Activated CD8-positive, alpha-beta memory T cell treated with anti-CD3 and anti-CD28 coated beads, Interleukin-2, amount 50 U/mL, for 4 hours (primary cell): Measurements from ENCODE around the gene DCT.
"Not testable (repeated sequence)": the region's sequence is repeated elsewhere in the genome, so short reads cannot be mapped to it uniquely, and the experiment has no call there.

Source experiments
- DNase-seq: peaks from one replicate; pipeline ENCODE4 v3.0.0-alpha.2; 2020

DCT gene

GRCh38 chr13:94479616-94480015 is at the start of gene DCT:
Gene DCT, minus strand, starts transcription at chr13:94479682. Its CDS starts 427 bp downstream, at chr13:94479255.
- DNase-seq = no peak

- DNase-seq = not testable (repeated sequence)
These were observed 47.5 kb upstream of the DCT start for GRCh38 chr13:94526956-94527355.

DNA sequence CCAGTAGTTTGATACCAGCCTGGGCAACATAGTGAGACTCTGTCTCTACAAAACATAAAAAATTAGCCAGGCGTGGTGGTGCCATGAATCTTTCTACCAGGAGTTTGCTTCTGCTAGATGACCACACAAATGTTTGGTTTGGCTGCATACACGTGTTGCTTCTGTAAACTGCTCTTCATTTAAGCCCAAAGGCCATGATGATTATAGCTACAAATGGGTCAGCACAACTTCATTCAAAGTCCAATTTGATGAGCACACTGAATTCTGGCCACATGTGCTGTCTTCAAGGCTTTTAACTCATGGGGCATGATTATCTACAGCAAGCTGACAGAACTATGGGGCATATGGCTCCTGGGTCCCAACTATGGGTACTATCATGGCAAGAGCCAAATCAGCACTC is 46.3 kb upstream of the DCT start:
- DNase-seq = no peak

DNA sequence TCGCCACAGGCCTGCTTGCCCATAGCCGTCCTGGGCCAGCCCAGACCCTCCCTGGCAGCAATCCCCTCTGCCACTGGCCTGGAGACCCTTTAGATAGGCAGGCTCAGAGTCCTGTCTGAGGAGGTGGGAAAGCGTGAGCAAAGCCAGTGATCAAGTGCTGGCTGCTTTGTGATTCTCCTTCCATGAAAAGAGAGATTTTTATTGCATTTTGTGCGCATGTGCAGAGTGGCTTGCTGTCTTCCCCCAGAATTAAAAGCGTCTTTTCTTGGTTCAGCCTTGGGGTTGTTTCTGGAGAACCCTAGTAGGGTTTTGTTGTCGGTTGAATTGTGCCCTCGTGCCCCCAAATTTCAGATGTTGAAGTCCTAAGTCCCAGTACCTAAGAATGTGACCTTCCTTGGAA is 44.9 kb upstream of the DCT start:
- DNase-seq = no peak

DNA sequence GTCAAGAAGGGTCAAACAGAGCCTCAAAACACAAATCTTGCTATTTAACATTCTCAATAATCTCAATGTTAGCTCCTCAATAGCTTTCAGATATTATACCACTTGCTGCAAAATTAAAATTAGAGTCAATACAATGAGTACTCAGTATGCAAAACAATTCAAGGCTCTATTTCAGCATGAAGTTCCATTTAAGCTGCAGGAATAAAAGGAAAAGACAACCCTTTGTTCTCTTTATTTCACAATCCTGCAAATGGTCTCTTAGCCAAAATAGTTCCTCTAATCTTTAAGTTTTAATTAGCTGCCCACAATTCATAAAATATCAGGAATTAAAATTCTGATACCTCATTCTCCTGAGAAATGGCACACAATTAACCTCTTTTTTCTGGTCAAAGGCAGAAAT is 40.5 kb upstream of the DCT start:
- DNase-seq = no peak

DNA sequence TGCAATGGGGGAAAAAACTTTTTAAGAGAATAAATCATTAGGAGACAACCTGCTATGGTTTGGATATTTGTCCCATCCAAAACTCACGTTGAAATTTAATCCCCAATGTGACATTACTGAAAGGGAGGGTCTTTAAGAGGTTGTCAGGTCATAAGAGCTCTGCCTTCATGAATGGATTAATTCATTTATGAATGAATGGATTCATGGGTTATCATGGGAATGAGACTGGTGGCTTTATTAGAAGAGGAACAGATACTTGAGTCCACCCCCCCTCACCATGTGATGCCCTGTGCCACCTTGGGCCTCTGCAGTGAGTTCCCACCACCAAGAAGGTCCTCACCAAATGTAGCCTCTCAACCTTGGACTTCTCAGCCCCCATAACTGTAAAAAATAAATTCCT is 37.0 kb upstream of the DCT start:
- DNase-seq = no peak

- no peak for DNase-seq
These were observed 36.4 kb upstream of the DCT start for GRCh38 chr13:94515911-94516310.

DNA sequence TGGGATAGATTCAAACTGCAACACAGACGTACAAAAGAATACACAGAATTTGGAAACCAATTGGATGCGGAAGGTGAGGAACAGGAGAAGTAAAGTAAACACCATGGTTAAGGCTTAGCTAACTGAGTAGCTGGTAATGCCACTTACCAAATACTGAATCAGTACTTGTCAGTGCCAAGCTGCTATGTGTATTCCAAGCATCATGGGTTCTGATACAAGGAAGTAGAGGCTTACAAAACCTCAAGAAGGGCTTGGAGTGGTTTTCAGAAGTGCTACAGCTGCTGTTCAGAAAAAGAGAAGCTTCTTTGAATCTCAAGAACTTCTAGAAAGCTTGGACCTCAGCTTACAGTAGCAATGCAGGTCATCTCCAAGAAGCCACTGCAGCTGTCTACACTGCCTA is 35.9 kb upstream of the DCT start:
- DNase-seq = no peak

- DNase-seq = no peak
These were observed 33.5 kb upstream of the DCT start for GRCh38 chr13:94513026-94513425.

DNA sequence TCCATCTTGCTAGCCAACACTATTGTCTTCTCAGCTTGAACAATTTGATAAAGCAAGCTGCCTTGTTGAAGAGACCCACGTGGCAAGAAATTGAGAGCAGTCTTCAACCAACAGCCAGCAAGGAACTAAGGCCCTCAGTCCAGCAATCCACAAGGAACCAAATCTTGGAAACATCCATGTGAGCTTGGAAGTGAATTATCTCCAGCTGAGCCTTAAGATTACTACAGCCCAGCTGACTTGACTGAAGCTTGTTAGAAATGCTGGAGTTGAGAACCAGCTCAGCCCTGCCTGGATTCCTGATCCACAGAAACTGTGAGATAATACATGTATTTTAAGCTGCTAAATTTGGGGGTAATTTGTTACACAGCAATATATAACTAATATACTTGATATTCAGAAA is 26.2 kb upstream of the DCT start:
- DNase-seq = no peak

- DNase-seq = no peak
These were observed 24.4 kb upstream of the DCT start for GRCh38 chr13:94503851-94504250.

GRCh38 chr13:94498831-94499230 is 19.3 kb upstream of the DCT start:
- not testable (repeated sequence) for DNase-seq

GRCh38 chr13:94495806-94496205 is 16.3 kb upstream of the DCT start:
- DNase-seq = no peak

DNA sequence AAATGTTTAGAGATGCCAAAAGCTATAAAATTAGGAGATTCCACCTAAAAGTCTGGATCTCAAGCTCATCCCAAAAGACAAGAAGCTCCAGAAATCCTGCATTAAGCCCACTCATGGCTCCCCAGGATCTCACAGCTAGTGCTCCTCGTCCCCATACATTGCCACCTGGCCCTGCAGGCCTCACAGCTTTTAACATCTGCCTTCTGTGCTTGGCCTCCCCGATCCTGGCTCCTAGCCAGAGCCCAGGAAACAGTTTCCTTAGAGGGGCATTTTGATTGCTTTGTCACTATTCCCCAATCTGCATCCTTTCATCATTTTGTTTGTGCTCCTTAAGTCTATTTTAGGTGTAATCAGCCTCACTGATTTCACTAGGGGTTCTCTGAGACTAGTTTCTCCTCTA is 14.5 kb upstream of the DCT start:
- DNase-seq = no peak

GRCh38 chr13:94487043-94487442 is 7.6 kb upstream of the DCT start:
- DNase-seq = no peak

- no peak for DNase-seq
These were observed 4.5 kb upstream of the DCT start for GRCh38 chr13:94483970-94484369.

GRCh38 chr13:94481941-94482340 is 2.5 kb upstream of the DCT start:
- no peak for DNase-seq

DNA sequence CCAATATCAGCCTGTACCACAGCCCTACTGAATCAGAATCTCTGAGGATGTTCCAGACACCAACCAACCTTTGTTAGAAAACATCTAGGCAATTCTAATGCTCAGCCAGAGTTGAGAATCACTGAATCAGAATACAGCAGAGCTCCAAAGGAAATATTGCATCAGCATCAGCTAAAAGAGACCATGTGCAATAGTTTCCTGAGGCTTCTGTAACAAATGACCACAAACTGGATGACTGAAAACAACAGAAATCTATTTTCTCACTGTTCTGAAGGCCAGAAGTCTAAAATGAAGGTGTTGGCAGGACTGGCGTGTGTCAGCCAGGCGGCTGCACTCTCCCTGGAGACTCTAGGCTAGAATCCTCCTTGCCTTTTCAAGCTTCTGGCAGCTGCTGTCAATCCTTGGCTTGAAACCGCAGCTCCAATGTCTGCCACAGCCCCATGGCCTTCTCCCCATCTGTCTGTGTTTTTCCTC is 1.2 kb upstream of the DCT start:
- DNase-seq = no peak

DNA sequence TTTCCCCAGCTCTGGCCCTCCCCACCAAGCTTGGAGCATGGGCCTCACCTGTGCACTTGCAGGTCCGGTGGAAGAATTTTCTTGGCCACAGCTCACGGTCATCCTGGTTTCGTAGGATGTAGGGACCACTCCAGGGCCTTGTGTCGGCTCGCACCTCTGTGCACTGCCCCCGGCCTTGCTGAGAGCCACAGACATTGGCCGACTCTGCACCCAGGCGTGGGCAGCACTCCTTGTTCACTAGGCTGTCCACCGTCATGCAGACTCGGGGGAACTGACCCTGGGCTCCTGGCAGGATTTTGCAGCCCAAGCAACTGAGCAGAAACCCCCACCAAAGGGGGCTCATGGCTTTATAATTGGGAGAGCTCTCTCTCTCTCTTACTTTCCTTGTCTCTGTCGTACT is 569 bp downstream of the DCT start:
- no peak for DNase-seq

DNA sequence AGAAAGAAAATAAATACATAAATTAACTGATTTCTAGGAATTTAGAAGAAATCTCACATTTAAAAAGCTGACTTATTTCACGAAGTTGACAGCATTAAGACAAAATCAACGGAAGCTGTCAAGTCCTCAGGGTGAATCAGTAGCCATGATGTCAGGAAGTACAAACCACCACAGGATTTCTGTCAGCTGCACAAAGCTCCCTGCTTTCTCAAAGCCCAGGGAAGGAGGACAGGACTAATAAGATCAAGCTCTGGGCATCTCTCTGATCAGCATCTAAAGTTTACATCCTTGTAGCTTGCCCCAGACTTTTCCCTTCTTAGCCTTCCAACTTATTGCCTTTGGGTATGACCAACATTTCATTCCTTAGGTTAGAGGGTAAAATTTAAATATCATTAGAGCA is 9.4 kb downstream of the DCT start:
- DNase-seq = no peak

GRCh38 chr13:94464771-94465170 is 14.7 kb downstream of the DCT start:
- no peak for DNase-seq

- no peak for DNase-seq
These were observed 16.8 kb downstream of the DCT start for GRCh38 chr13:94462670-94463069.

GRCh38 chr13:94459116-94459515 is 20.4 kb downstream of the DCT start:
- DNase-seq = no peak

DNA sequence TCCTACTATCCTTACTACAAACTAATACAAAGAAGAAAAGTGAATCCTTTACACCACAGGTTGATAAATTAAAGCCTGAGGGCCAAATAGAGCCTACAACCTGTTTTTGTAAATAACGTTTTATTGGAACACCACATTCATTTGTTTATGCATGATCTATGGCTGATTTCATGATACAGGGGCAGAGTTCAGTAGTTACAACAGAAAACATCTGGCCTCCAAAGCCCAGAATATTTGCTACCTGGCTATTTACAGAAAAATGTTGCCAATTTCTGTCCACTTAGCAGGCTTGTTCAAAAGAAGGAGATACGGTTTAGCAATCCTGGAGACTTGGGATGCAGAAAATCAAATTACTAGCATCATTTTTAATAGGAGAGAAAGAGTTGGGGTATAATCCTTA is 24.1 kb downstream of the DCT start:
- DNase-seq = no peak

GRCh38 chr13:94454906-94455305 is 24.6 kb downstream of the DCT start:
- no peak for DNase-seq

- no peak for DNase-seq
These were observed 25.1 kb downstream of the DCT start for GRCh38 chr13:94454334-94454733.
